ENCODE data around the gene PDZRN3.

PDZRN3 gene

GRCh38 chr3:73350996-73351395 lies 273.7 kb downstream of the PDZRN3 start:
- DNase-seq: no peak

GRCh38 chr3:73349657-73350056 lies 275.1 kb downstream of the PDZRN3 start:
- no peak for DNase-seq

GRCh38 chr3:73342077-73342476 lies 282.7 kb downstream of the PDZRN3 start:
- DNase-seq: no peak

GRCh38 chr3:73341272-73341935 lies 283.3 kb downstream of the PDZRN3 start:
- no peak for DNase-seq

GRCh38 chr3:73332558-73332957 lies 292.2 kb downstream of the PDZRN3 start:
- no peak for DNase-seq

Measured in nucleus accumbens (tissue), 56 donors.